GM18520 (cell line): ENCODE measurements around the gene DZIP1.
"Not testable (repeated sequence)": the region's sequence is repeated elsewhere in the genome, so short reads cannot be mapped to it uniquely, and the experiment has no call there.

Experiments used
- ATAC-seq: cut with Tn5 transposase; IDR thresholded peaks from one replicate; pipeline ENCODE4 v1.9.1; 2021; ENCODE audit not compliant: unreplicated experiment

DZIP1 gene

GRCh38 chr13:95644601-95645052, at the start of gene DZIP1:
DZIP1 (minus strand) TSS chr13:95644706; CDS start chr13:95642029, 2,677 bp downstream.
- ATAC-seq: peak; percentile 63

- not testable (repeated sequence) for ATAC-seq
Measured at GRCh38 chr13:95690986-95691385, 46.5 kb upstream of the DZIP1 start.

GRCh38 chr13:95689582-95689926, 45.0 kb upstream of the DZIP1 start:
- ATAC-seq: no peak

- not testable (repeated sequence) for ATAC-seq
Measured at GRCh38 chr13:95684960-95685359, 40.5 kb upstream of the DZIP1 start.

- ATAC-seq: no peak
Measured at GRCh38 chr13:95684418-95684817, 39.9 kb upstream of the DZIP1 start.

- no peak for ATAC-seq
Measured at GRCh38 chr13:95679722-95680121, 35.2 kb upstream of the DZIP1 start.

- no peak for ATAC-seq
Measured at GRCh38 chr13:95678967-95679366, 34.5 kb upstream of the DZIP1 start.

- no peak for ATAC-seq
Measured at GRCh38 chr13:95677564-95678266, 33.2 kb upstream of the DZIP1 start.

GRCh38 chr13:95676762-95677563, 32.5 kb upstream of the DZIP1 start, which contains the start of gene DNAJC3:
DNAJC3 (plus strand) TSS chr13:95677139; CDS start chr13:95677256, 117 bp downstream.
- ATAC-seq: peak; percentile 97

GRCh38 chr13:95676105-95676761, 31.7 kb upstream of the DZIP1 start:
- ATAC-seq: no peak

- ATAC-seq: no peak
Measured at GRCh38 chr13:95671597-95671996, 27.1 kb upstream of the DZIP1 start.

- ATAC-seq: not testable (repeated sequence)
Measured at GRCh38 chr13:95667235-95667634, 22.7 kb upstream of the DZIP1 start.

- ATAC-seq: no peak
Measured at GRCh38 chr13:95660981-95661581, 16.6 kb upstream of the DZIP1 start.

- ATAC-seq: no peak
Measured at GRCh38 chr13:95659500-95659899, 15.0 kb upstream of the DZIP1 start.

- ATAC-seq: no peak
Measured at GRCh38 chr13:95656386-95657015, 12.0 kb upstream of the DZIP1 start.

GRCh38 chr13:95652821-95653220, 8.3 kb upstream of the DZIP1 start:
- no peak for ATAC-seq

- no peak for ATAC-seq
Measured at GRCh38 chr13:95652244-95652764, 7.8 kb upstream of the DZIP1 start.

- no peak for ATAC-seq
Measured at GRCh38 chr13:95650696-95651095, 6.2 kb upstream of the DZIP1 start.

- ATAC-seq: no peak
Measured at GRCh38 chr13:95647321-95647720, 2.8 kb upstream of the DZIP1 start.

GRCh38 chr13:95643936-95644598, 439 bp downstream of the DZIP1 start:
- peak; percentile 22 for ATAC-seq
